ENCODE measurements around the gene NLN.

DNA sequence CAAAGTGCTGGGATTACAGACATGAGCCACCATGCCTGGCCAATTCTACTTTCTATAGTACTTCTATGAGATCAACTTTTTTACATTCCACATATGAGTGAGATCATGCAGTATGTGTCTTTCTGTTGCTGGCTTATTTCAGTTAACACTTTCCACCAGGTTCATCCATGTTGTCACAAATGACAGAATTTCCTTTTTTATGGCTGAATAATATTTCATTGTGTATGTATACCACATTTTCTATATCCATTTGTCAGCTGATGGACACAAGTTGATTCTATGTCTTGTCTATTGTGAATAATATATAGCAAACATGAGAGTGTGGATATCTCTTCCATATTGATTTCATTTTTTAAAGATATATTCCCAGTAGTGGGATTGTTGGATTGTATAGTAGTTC is 17.2 kb downstream of the NLN start:
- TF ChIP-seq, protein P1, sequence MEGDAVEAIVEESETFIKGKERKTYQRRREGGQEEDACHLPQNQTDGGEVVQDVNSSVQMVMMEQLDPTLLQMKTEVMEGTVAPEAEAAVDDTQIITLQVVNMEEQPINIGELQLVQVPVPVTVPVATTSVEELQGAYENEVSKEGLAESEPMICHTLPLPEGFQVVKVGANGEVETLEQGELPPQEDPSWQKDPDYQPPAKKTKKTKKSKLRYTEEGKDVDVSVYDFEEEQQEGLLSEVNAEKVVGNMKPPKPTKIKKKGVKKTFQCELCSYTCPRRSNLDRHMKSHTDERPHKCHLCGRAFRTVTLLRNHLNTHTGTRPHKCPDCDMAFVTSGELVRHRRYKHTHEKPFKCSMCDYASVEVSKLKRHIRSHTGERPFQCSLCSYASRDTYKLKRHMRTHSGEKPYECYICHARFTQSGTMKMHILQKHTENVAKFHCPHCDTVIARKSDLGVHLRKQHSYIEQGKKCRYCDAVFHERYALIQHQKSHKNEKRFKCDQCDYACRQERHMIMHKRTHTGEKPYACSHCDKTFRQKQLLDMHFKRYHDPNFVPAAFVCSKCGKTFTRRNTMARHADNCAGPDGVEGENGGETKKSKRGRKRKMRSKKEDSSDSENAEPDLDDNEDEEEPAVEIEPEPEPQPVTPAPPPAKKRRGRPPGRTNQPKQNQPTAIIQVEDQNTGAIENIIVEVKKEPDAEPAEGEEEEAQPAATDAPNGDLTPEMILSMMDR (IDR thresholded peaks at IDR 0.05): no peak
- TF ChIP-seq POLR2AphosphoS5 (IDR thresholded peaks at IDR 0.05) (no peak), POLR2A (IDR thresholded peaks at IDR 0.05) (no peak), EP300 (IDR thresholded peaks at IDR 0.05) (no peak)
